GM12865 (cell line): ENCODE measurements around the gene LIN37.
"Not testable (repeated sequence)": the region's sequence is repeated elsewhere in the genome, so short reads cannot be mapped to it uniquely, and the experiment has no call there.

Experiments
- DNase-seq: peaks from one replicate; pipeline ENCODE4 v3.0.0; 2010; ENCODE audit warnings: low read depth
- H3K4me3 ChIP-seq: 2 replicates; pipeline ENCODE4 v1.5.1; 2011; ENCODE audit warnings: mild to moderate bottlenecking, low read depth, low read length, control low read depth
- TF ChIP-seq, protein P1 (sequence below): IDR thresholded peaks from 2 replicates; pipeline ENCODE4 v1.5.1; 2011; ENCODE audit warnings: low read length, control low read depth, low read depth, inconsistent platforms; ENCODE audit not compliant: insufficient read depth; ENCODE audit errors: missing control alignments

The LIN37 gene

DNA sequence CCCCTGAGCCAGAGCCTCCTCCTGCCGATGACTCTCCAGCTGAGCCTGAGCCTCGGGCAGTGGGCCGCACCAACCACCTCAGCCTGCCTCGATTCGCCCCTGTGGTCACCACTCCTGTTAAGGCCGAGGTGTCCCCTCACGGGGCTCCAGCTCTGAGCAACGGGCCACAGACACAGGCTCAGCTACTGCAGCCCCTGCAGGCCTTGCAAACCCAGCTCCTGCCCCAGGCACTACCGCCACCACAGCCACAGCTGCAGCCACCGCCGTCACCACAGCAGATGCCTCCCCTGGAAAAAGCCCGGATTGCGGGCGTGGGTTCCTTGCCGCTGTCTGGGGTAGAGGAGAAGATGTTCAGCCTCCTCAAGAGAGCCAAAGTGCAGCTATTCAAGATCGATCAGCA is 27.0 kb upstream of the LIN37 start:
- no peak for DNase-seq
- no peak overlapping the region for H3K4me3 ChIP-seq
- TF ChIP-seq, protein P1, sequence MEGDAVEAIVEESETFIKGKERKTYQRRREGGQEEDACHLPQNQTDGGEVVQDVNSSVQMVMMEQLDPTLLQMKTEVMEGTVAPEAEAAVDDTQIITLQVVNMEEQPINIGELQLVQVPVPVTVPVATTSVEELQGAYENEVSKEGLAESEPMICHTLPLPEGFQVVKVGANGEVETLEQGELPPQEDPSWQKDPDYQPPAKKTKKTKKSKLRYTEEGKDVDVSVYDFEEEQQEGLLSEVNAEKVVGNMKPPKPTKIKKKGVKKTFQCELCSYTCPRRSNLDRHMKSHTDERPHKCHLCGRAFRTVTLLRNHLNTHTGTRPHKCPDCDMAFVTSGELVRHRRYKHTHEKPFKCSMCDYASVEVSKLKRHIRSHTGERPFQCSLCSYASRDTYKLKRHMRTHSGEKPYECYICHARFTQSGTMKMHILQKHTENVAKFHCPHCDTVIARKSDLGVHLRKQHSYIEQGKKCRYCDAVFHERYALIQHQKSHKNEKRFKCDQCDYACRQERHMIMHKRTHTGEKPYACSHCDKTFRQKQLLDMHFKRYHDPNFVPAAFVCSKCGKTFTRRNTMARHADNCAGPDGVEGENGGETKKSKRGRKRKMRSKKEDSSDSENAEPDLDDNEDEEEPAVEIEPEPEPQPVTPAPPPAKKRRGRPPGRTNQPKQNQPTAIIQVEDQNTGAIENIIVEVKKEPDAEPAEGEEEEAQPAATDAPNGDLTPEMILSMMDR = no peak

DNA sequence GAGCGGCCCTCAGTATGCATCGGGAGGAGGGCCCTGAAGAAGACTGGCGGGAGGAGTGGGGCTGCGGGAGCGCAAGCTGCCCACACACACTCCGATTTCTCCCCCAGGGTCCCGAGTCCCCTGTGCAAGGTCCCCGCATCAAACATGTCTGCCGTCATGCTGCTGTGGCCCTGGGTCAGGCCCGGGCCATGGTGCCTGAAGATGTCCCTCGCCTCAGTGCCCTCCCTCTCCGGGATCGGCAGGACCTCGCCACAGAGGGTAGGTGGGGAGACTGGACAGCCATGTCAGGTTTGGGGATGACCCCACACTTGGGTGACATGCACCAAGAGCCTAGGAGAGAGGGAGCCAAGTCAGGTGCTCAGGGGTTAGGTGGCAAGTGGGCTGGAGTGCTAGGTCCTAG is 25.9 kb upstream of the LIN37 start:
- TF ChIP-seq, protein P1 = no peak
- no peak for DNase-seq
- no peak overlapping the region for H3K4me3 ChIP-seq

DNA sequence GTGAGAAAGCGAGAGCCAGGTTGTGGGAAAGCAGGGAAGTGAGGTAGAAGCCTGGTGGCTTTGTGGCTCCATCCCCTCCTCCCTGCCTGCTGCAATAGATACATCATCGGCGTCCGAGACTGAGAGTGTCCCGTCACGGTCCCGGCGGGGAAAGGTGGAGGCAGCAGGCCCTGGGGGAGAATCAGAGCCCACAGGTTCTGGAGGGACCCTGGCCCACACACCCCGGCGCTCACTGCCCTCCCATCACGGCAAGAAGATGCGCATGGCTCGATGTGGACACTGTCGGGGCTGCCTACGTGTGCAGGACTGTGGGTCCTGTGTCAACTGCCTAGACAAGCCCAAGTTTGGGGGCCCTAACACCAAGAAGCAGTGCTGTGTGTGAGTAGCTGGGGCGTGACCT is 25.5 kb upstream of the LIN37 start:
- TF ChIP-seq, protein P1 = no peak
- DNase-seq = no peak
- no peak overlapping the region for H3K4me3 ChIP-seq

DNA sequence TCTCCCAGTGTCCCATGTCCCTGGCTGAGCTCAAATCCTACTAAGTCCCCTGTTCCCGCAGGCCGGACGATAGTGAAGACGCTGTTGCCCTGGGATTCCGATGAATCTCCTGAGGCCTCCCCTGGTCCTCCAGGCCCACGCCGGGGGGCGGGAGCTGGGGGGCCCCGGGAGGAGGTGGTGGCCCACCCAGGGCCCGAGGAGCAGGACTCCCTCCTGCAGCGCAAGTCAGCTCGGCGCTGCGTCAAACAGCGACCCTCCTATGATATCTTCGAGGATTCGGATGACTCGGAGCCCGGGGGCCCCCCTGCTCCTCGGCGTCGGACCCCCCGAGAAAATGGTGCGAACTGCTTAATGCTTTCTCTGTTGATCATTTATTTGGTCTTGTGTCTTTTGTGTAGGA is 24.7 kb upstream of the LIN37 start:
- DNase-seq = no peak
- TF ChIP-seq, protein P1 = no peak
- no peak overlapping the region for H3K4me3 ChIP-seq

DNA sequence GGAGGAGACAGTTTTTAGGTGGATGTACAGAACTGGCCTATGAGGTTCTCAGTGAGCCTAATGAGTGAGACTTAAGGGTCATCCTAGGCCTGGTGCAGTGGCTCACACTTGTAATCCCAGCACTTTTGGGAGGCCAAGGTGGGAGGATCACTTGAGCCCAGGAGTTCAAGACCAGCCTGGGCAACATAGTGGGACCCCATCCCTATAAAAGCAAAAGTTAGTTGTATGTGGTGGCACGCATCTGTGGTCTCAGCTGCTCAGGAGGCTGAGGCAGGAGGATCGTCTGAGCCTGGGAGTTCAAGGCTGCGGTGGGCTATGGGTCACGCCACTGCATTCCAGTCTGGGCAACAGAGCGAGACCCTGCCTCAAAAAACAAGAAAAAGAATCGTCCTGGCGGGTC is 24.2 kb upstream of the LIN37 start:
- not testable (repeated sequence) for H3K4me3 ChIP-seq, DNase-seq

DNA sequence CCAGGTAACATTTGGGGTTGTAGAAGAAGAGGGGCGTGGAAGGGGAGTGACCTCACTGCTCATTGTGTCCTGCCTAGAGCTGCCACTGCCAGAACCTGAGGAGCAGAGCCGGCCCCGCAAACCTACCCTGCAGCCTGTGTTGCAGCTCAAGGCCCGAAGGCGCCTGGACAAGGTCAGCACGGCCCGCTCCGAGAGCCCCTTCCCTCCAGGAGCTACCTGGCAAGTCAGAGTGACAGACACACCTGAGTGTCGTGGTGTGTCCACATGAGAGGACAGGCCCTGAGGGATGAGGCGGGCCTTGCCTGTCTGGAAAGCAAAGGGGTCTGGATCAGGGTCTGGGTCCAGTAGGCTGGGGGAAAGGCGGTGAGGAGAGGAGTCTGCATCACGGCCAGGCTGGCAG is 23.8 kb upstream of the LIN37 start:
- DNase-seq = no peak
- TF ChIP-seq, protein P1 = no peak
- H3K4me3 ChIP-seq = no peak overlapping the region

DNA sequence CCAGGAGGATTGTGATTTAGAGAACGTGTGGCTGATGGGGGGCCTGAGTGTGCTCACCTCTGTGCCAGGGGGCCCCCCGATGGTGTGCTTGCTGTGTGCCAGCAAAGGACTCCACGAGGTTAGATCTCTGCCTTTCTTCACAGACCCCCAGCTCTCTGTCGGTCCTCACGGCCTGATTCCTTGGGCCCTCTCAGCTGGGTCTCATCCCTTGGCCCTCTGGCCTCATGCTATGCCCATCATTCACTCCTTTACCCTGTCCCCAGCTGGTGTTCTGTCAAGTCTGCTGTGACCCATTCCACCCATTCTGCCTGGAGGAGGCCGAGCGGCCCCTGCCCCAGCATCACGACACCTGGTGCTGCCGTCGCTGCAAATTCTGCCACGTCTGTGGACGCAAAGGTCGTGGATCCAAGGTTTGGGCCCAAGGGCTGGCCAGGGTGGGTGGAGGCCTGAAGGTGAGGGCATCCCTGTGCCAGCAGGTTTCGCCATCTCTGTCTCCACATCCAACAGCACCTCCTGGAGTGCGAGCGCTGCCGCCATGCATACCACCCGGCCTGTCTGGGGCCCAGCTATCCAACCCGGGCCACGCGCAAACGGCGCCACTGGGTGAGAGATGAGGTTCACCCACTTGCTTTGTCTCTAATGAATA is 23.0 kb upstream of the LIN37 start:
- no peak for DNase-seq
- no peak overlapping the region for H3K4me3 ChIP-seq
- TF ChIP-seq, protein P1 = no peak
